HG02678 (cell line): ENCODE data around the gene KIAA1671.

Experiments used
- ATAC-seq: cut with Tn5 transposase; IDR thresholded peaks from one replicate; pipeline ENCODE4 v1.9.1; 2021; ENCODE audit warnings: mild to moderate bottlenecking, moderate library complexity; ENCODE audit not compliant: unreplicated experiment

KIAA1671 gene

DNA sequence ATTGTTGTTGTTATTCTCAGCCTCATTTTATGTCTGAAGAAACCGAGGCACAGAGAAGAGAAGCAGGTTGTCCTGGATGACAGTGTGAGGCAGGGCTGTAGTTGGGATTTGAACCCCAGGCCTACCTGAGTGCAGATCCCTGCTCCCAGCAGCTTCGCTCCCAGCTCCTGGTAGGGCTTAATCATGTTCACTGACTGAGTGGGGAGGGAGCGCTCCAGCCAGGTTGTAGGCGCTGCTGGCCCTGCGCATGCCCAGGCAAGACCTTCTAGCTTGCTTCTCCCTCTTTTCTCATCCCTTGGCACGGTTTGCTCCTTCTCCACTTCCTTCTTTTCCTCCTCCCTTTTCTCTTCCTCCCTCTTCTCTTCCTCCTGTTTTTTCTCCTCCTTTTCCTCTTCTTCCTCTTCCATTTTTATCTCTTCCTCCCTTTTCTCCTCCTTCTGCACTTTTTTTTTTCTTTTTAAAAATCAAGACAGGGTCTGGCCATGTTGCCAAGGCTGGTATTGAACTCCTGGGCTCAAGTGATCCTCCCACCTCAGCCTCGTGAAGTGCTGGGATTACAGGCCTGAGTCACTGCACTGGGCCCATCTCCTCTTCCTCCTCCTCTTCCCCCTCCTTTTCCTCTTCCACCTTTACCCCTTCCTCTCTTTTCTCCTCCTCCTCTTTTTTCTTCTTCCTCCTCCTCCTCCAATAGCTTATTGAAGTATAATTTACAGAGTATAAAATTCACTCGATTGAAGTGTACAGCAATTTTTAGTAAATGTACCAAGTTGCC lies 109.3 kb downstream of the KIAA1671 start:
- ATAC-seq: no peak

DNA sequence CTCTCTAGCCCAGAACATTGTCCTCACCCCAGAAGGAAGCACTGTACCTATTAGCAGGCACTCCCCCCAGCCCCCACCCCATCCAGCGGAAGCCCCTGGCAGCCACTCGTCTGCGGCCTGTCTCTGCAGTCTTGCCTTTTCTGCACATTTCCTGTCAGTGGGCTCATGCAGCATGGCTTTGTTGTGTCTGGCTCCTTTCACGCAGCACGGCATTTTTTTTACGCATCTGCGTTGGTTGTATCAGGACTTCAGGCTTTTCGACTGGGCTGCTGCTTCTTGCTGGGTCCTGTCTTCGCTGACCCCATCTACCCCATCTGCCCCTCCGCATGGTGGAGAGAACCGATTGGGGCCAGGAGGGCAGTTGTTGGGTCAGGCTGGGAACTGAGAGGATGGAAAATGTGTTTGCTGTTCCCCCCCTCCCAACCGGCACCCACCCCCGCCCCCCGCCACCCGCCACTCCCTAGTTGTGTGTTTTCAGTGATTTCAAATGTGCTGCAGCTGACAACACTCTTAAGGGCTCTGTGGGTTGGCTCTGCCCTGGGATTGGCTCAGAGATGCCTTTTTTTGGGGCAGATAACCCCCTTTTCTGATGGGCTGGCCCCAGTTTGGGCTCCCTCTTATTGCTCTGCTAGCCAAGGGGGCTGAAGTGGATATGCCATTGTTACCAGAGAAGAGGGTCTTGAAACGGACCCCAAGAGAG lies 110.0 kb downstream of the KIAA1671 start:
- no peak for ATAC-seq

DNA sequence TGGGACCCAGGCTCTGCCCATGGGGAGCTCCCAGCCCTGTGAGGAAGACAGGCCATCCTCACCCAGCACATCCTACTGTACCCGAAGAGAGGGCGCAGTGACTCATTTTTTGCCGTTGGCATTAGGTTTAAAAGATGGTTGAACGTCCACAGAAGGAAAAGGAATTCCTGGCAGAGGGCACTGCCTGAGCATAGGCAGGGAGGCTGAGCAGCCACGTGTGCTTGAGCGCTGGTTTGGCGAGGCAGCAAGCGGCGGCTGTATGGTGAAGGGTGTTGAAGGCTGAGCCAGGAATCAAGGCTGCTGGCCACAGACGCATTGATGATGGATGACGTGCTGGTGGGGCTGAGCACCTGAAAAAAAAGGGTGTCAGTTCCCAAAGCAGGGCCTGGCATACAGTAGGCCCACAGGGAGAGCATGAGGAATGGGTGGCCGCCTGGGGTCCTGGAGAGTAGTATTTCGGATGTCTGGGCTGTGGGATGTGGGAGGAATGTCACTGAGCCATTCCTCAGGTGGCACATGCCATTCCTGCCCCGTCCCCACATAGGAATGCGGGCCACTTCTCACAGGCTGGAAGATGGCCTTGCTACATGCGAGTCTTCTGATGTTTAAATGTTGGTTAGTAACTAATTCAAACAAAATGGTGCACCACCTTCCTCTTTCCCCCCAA lies 112.5 kb downstream of the KIAA1671 start:
- no peak for ATAC-seq

DNA sequence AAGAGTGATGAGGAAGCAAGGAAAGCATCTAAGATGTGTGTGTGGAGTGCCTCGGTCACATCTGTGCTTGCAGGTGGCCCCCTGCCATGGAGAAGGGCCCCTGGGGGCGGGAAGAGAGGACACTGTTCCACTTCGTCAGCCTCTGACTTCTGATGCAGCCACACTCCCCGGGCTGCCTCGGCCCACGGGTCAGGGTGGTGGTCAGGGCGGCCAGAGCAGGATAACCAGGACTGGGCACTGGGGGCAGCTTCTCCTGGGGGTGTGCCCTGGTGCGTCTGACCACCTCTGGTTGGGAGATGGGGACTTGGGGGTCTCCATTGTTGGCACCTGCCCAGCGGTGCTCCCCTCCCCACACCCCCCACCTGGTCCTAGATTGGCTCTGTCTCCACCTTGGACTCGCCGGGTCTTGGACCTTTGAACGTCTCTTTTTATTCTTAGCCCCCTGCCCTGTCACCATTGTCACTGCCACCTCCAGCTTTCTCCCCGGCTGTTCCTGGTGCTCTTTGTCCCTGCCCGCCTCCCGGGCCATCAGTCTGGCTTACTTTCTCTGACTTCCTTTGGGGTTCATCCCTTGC lies 114.4 kb downstream of the KIAA1671 start:
- ATAC-seq: no peak

DNA sequence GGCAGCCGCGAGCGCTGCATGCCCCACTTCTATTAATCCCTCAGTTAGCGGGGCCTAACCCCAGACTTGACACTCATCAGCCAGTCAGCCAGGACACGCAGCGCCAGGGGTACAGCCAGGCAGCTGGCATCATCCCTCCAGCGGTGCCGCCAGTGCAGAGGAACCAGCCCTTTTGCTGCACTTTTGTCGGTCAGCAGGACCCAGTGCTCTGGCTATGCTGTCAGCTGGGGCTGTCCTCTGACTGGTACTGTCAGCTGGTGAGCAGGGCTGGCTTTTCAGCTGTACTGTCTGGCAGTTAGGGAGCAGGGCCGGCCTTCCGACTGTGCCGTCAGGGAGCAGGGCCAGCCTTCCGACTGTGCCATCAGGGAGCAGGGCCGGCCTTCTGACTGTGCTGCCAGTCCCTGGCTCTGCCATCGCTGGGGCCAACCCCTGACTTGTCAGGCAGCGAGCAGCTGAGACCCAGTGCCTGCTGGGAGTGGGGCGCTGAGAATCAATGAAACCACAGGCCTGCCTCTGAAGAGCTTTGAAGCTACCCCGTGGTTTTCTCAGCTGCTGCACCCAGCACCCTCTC lies 115.4 kb downstream of the KIAA1671 start:
- no peak for ATAC-seq

DNA sequence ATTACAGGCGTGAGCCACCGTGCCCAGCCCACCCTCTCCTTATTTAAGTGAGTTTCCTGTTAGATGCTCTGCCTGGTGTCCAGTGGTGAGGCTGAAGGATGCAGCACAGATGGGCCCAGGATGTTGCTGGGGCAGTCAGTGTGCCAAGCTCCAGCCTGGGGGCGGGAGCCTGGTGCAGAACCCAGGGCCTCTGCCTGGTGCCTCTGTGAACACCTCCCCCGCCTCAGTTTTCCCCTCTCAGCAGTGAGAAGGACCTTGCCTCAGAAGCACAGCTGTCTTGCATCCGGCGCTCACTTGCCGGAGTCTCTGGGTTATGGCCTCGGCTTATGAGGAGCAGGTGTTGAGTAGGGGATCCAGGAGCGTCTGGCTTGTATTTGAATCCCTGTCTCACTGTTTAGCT lies 116.2 kb downstream of the KIAA1671 start:
- ATAC-seq: no peak

DNA sequence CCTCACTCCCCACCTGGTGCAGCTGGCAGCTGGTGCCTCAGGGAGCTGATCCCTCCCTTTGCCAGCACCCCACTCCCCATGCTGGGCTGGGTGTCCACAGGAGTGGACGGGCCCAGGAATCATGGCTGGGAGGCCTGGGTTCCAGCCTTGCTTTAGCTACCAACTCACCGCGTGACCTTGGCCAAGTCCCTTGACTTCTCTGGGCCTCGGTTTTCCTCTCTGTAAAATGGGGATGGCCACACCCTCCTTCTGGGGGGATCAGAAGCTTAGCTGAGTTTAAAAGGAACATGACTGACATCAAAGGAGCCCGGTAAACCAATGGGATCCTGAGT lies 116.9 kb downstream of the KIAA1671 start:
- ATAC-seq: no peak

DNA sequence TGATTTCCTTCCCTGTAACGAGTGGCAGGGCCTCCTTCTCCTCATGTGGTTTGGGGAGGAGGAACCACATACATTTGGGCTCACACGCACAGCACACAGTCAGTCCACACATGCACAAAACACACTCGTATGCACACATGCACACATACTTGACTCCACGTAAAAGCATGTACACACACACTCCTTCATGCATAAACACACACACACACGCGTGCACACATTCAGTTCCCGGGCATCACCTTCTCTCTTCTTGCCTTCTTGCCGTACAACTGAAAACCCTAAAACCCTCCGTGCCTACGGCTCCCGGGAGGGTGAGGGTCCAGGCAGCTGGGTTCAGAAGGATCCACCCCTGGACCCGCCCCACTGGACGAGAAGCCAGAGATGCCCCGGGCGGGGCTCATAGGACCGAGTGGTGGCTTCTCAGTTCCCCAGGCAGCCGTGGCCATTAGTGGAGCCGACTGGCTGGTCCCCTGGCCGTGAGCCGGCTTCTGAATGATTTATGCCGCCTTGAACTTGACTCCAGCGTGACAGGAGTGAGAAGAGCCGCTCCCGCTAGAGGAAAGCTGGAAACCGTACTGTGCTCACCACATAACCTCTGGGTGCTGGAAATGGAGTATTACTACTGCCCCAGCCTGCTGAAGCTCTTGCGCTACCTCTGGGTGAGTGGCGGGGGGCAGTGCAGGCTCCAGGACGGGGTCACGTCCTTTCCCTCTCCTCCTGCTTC lies 117.4 kb downstream of the KIAA1671 start:
- ATAC-seq: no peak

DNA sequence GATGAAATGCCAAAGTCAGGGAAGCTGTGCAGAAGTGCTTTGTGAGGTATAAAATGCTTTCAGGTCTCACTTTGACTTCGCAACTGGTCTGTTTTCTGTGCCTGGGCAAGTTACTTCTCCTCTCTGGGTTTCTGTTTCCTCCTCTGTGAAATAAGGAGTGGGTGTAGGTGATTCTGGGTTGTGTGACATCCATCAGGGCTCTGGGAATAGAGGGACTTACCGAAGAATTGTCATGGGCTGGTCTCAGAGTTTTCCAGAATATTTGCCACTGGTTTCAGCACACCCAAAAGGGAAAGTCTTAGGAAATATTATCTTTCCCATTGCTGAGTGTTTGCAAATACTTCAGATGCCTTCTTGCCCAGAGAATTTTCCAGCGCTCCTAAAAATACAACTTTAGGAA lies 118.4 kb downstream of the KIAA1671 start:
- ATAC-seq: no peak

DNA sequence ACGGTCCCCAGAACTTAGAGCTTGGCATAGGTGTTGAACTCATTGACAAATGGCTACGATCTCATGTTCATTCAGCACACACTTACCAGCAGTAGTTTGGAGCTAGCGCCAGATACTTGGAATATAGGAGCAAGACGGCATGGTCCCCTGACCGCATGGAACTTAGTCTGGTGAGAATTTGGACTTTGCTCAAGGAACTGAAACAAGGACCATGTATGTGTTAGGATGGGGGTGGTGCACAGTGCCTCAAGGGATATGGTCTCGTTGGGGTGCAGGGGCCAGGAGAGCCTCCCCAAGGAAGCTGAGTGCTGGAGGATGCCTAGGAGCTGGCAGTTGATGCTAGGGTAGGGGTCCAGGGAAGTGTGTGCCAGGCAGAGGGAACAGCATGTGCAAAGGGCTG lies 119.2 kb downstream of the KIAA1671 start:
- no peak for ATAC-seq

DNA sequence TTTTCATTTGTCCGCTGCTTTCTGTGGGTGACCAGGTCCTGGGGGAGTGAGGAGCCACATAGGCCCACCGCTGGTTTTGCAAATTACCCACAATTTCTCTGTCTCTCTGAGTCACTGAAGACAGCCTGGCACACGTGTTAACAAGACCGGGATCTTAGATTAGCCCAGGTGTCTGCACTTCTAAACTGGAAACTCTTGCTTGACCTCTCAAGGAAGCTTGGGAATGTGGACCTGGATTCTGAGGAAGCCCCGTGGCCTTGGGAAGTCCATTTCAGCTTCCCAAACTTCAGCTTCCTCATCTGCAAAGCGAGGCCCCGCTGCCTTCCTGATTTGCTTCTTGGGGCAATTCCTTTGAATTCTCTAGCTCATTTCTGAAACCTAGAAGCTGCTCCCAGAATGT lies 119.9 kb downstream of the KIAA1671 start:
- no peak for ATAC-seq

DNA sequence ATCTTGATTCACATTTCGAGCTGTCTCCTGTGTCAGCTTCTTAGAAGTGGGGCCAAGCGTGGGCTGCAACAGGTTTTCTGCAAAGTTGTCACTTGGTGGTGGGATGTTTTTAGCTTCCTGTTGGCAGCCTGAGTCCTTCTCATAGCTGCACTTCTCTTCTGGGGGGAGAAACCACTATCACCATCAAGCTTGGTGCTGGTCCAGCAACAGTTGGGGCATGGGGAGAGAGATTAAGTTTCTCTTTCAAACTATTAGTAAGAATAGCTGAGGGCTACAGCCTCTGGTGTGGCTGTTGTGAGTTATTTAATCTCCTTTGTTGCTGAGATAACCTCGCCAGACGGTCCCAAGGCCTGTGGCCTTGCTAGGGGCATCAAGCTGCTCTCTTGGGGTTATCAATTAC lies 123.8 kb downstream of the KIAA1671 start:
- no peak for ATAC-seq

DNA sequence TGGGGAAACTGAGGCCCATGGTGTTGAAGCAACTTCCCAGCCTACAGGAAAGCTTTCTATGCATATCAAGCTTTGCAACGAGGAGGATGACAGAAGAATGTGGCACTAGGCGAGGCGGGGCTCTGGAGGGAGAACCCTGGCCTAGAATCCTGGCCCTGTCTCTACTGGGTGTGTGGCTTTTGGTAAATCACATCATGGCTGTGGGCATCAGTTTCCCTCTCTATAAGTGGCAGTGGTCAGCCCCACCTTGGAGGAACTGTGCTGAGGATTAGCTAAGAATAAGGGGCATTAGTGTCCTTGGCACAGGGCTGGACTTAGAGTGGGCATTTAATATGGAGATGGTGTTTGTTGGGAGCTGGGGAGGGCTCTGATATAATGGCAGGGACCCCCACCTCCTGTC lies 124.5 kb downstream of the KIAA1671 start:
- no peak for ATAC-seq

DNA sequence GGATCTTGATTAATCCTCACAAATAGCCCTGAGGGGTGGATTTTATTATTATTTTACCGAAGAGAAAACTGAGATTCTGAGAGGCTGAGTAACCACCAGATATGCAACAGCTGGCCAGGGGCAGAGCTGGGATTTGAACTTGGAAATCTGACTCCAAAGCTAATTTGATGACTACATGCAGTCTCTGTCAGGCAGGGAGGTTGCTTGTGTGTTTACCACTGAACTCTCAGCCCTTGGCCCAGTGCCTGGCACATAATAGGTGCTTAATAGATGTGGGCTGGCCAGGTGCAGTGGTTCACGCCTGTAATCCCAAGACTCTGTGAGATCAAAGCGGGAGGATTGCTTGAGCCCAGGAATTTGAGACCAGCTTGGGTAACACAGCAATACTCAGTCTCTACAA lies 125.4 kb downstream of the KIAA1671 start:
- no peak for ATAC-seq

DNA sequence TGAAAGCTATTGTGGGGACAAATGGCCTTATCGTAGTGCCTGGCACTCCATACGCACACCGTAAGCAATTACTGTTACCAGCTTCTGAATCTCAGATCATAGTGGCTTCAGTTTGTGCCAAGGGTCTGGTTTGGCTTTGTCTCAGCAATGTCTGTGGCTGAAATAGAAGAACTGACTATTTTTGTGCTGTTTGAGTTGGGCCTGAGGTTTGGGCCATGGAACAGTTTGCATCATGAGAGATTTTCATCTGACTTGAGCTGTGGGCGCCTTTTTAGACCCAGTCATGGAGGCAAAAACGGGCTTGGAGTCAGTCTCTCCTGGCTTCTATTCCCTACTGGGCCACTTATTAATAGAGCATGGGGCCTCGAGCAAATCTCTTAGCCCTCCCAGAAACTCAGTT lies 126.1 kb downstream of the KIAA1671 start:
- ATAC-seq: no peak

DNA sequence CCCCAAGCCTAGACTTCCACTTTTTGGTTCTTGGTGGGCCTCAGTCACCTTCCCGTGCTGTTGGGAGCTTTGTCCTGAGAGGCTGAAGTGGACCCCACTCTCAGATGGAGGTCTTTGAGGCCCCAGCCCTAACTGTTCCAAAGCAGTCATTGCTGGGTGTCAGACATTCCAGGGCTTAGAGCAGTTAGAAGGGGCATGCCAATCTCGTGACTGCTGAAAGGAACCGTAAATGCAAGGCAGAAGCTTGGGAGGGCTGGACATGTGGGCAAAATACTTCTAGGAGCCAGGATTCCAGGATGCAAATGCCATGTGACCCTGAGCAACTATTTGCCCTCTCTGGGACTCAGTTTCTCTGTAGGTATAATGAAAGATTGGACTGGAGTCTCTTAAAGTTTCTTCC lies 128.3 kb downstream of the KIAA1671 start:
- ATAC-seq: no peak

DNA sequence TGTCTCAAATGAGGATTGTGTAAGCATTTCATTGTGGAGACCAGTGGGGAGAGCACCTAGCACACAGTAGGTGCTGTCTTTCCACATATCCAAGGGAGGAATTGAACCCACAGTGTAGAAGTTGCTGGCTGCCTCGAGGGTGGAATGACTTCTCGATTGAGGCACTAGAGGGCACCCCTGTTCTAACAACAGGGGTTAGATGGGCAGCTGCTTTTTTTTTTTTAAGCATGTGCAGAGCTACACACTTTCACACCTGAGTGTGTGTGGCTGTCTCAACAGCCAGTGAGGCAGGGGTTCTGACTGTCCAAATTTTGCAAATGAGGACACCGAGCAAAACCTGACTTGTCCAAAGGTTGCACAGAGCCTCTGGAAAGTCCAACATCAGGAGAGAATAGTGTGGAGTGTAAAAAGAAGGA lies 128.9 kb downstream of the KIAA1671 start:
- ATAC-seq: no peak

DNA sequence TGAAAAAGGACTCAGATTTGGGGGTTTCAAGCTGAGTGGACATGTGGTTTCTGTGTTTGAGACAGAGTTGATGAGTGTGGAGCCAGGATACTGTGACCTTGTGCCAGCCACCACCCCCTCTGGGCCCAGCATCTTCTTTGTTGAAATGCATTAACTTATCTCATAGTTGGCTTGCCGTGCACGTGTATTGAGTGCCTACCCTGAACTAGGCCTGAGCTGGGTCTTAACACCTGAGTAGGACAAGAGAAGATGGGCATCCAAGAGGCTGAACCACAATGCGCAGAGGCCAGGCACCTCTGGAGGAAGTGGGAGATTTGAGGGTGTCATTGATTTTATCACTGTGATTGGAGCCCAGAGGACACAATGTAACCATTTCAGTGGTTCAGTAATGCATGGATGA lies 129.6 kb downstream of the KIAA1671 start:
- ATAC-seq: no peak

DNA sequence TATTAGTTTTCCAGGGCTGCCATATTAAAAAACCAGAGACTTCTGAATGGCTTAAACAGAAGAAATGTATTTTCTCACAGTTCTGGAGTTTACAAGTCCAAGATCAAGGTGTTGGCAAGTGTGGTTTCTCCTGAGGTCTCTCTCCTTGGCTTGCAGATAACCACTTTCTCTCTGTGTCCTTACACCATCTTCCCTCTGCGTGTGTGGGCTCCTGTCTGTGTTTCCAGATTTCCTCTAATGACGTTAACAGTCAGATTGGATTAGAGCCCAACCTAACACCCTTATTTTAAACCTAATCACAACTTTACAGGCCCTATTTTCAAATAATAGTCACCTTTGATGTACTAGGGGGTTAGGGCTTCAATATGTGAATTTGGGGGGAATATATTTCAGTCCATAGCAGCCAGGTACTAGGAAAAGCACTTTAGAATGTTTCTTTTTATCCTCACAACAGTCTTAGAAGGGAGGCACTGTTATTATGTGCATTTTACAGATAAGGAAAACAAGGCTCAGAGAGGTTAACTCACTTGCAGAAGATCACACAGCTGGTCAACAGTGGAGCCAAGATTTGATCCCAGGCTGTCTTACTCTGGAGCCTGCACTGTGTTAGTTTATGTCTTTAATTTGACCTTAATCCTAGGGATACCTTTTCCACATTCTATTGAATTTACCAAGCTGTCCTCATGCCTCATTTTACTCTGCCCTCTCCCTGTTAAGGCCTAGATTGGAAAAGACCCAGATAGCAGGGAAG lies 130.7 kb downstream of the KIAA1671 start:
- ATAC-seq: no peak

DNA sequence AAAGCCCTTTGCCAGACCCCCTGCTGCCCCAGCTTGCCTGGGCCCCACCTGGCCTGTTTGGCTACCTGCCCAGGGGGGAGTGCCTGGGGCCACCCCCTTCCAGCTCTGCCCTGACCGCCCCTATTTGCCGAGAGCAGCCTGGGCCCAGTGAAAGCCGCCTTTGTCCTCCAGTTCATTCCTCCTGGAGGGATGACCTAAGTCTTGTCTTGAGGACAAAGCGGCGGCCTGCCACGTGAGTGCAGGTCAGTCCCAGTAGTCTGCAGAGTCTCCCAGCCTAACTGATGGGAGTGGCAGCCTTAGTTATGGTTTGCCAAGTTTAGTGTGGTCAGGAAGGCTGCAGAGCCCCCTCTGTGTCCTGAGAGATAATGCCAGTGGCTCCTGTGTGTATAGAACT lies 131.3 kb downstream of the KIAA1671 start:
- no peak for ATAC-seq
